SK-N-SH treated with all-trans-retinoic acid at 6 μM for 48 hours (cell line): ENCODE results near the gene ASB11.

Source experiments
- ATAC-seq: fragments of 200-7000 bp; cut with Tn5 transposase; 3 replicates; pipeline ENCODE4 v1.9.1; 2020; ENCODE audit warnings: mild to moderate bottlenecking, moderate library complexity
- ARNTL ChIP-seq: fragments of 450-650 bp; formaldehyde crosslinking; IDR thresholded peaks from 2 replicates; pipeline ENCODE4 v1.5.0; 2020; ENCODE audit warnings: low read depth, mild to moderate bottlenecking, moderate library complexity, borderline replicate concordance
- BACH2 ChIP-seq: fragments of 250-450 bp; sonication (Bioruptor Pico); IDR thresholded peaks from 2 replicates; pipeline ENCODE4 v1.9.0; 2021; ENCODE audit warnings: mild to moderate bottlenecking, borderline replicate concordance
- CREB5 ChIP-seq: fragments of 250-450 bp; sonication (Bioruptor Pico); IDR thresholded peaks from 2 replicates; pipeline ENCODE4 v1.5.1; 2020; ENCODE audit warnings: low read depth, mild to moderate bottlenecking, moderate library complexity
- CSDC2 ChIP-seq: fragments of 250-450 bp; sonication (Bioruptor Pico); IDR thresholded peaks from 2 replicates; pipeline ENCODE4 v1.5.0; 2020; ENCODE audit warnings: mild to moderate bottlenecking, moderate library complexity
- CSRNP3 ChIP-seq: fragments of 250-450 bp; sonication (Bioruptor Pico); IDR thresholded peaks from 2 replicates; pipeline ENCODE4 v1.5.1; 2021; ENCODE audit warnings: mild to moderate bottlenecking, moderate library complexity
- ESRRG ChIP-seq: fragments of 250-450 bp; sonication (Bioruptor Pico); IDR thresholded peaks from 2 replicates; pipeline ENCODE4 v1.6.1; 2021; ENCODE audit warnings: mild to moderate bottlenecking
- GLIS3 ChIP-seq: fragments of 250-450 bp; sonication (Bioruptor Pico); IDR thresholded peaks from 2 replicates; pipeline ENCODE4 v1.5.0; 2020; ENCODE audit warnings: mild to moderate bottlenecking, moderate library complexity
- ISL1 ChIP-seq: fragments of 250-450 bp; sonication (Bioruptor Pico); IDR thresholded peaks from 2 replicates; pipeline ENCODE4 v2.1.2; 2022; ENCODE audit warnings: mild to moderate bottlenecking, moderate library complexity
- OSR1 ChIP-seq: fragments of 250-450 bp; sonication (Bioruptor Pico); IDR thresholded peaks from 2 replicates; pipeline ENCODE4 v1.8.0; 2022; ENCODE audit warnings: moderate library complexity, mild to moderate bottlenecking, inconsistent platforms
- POU6F1 ChIP-seq: fragments of 250-450 bp; sonication (Bioruptor Pico); IDR thresholded peaks from 2 replicates; pipeline ENCODE4 v1.8.0; 2021; ENCODE audit warnings: low read depth, mild to moderate bottlenecking, moderate library complexity, borderline replicate concordance
- SNAI2 ChIP-seq: fragments of 250-450 bp; sonication (Bioruptor Pico); IDR thresholded peaks from 2 replicates; pipeline ENCODE4 v1.5.0; 2020; ENCODE audit warnings: mild to moderate bottlenecking, moderate library complexity
- TCF4 ChIP-seq: fragments of 250-450 bp; sonication (Bioruptor Pico); IDR thresholded peaks from 2 replicates; pipeline ENCODE4 v1.8.0; 2021; ENCODE audit warnings: mild to moderate bottlenecking, moderate library complexity, borderline replicate concordance
- TOX ChIP-seq: fragments of 250-450 bp; sonication (Bioruptor Pico); IDR thresholded peaks from 2 replicates; pipeline ENCODE4 v1.8.0; 2021; ENCODE audit warnings: mild to moderate bottlenecking, moderate library complexity, borderline replicate concordance
- TSHZ2 ChIP-seq: fragments of 250-450 bp; sonication (Bioruptor Pico); IDR thresholded peaks from 2 replicates; pipeline ENCODE4 v1.5.0; 2020; ENCODE audit warnings: mild to moderate bottlenecking, moderate library complexity
- ZC3H10 ChIP-seq: fragments of 250-450 bp; sonication (Bioruptor Pico); IDR thresholded peaks from 2 replicates; pipeline ENCODE4 v1.5.1; 2021; ENCODE audit warnings: mild to moderate bottlenecking, moderate library complexity
- ZFP3 ChIP-seq: fragments of 250-450 bp; sonication (Bioruptor Pico); IDR thresholded peaks from 2 replicates; pipeline ENCODE4 v1.5.0; 2020; ENCODE audit warnings: mild to moderate bottlenecking, moderate library complexity
- ZFP30 ChIP-seq: fragments of 450-650 bp; formaldehyde crosslinking; IDR thresholded peaks from 2 replicates; pipeline ENCODE4 v1.5.0; 2022; ENCODE audit warnings: mild to moderate bottlenecking, moderate library complexity
- ZNF70 ChIP-seq: fragments of 450-650 bp; formaldehyde crosslinking; IDR thresholded peaks from 2 replicates; pipeline ENCODE4 v1.5.0; 2020; ENCODE audit warnings: mild to moderate bottlenecking, moderate library complexity
- ZNF8 ChIP-seq: fragments of 450-650 bp; formaldehyde crosslinking; IDR thresholded peaks from 2 replicates; pipeline ENCODE4 v1.5.0; 2020; ENCODE audit warnings: mild to moderate bottlenecking, moderate library complexity

Gene ASB11

GRCh38 chrX:15293451-15293850 lies 22.0 kb downstream of the ASB11 start:
- TF ChIP-seq ISL1, result no peak
- no peak for TF ChIP-seq ARNTL (CRISPR knock-in tag)
- no peak for TF ChIP-seq GLIS3 (CRISPR knock-in tag)
- TF ChIP-seq OSR1 (CRISPR knock-in tag), result no peak
- TF ChIP-seq CSDC2 (CRISPR knock-in tag), result no peak
- TF ChIP-seq CSRNP3, result no peak
- TF ChIP-seq ZC3H10 (CRISPR knock-in tag), result no peak
- TF ChIP-seq ZFP30 (CRISPR knock-in tag), result no peak
- no peak for TF ChIP-seq ZNF8 (CRISPR knock-in tag)
- TF ChIP-seq BACH2, result no peak
- TF ChIP-seq TSHZ2, result no peak
- no peak for TF ChIP-seq TOX
- TF ChIP-seq TCF4 (CRISPR knock-in tag), result no peak
- no peak for TF ChIP-seq CREB5 (CRISPR knock-in tag)
- TF ChIP-seq POU6F1 (CRISPR knock-in tag), result no peak
- TF ChIP-seq ZNF70, result no peak
- no peak for ATAC-seq

GRCh38 chrX:15292861-15293260 lies 22.6 kb downstream of the ASB11 start:
- no peak for ATAC-seq
- TF ChIP-seq TSHZ2 (no peak), SNAI2 (no peak), ARNTL (CRISPR knock-in tag) (no peak), ZFP30 (CRISPR knock-in tag) (no peak), BACH2 (no peak), TOX (no peak), ZC3H10 (CRISPR knock-in tag) (no peak), OSR1 (CRISPR knock-in tag) (no peak), CSDC2 (CRISPR knock-in tag) (no peak), ISL1 (no peak), ZNF8 (CRISPR knock-in tag) (no peak), CREB5 (CRISPR knock-in tag) (no peak)

- no peak for ATAC-seq
- TF ChIP-seq ZFP3 (CRISPR knock-in tag) (no peak), ESRRG (CRISPR knock-in tag) (no peak), ZNF70 (no peak), GLIS3 (CRISPR knock-in tag) (no peak)
- TF ChIP-seq, all 23 proteins: peak for 0
These were observed 37.8 kb downstream of the ASB11 start for GRCh38 chrX:15277604-15278003.
